ENCODE measurements around the gene HS3ST5. TPM values are rescaled to one million over a fixed set of nuclear protein-coding genes. Genes with fewer than 3 reads are reported as not detected.
"Not testable (repeated sequence)": the region's sequence is repeated elsewhere in the genome, so short reads cannot be mapped to it uniquely, and the experiment has no call there.

Gene HS3ST5
- polyA plus RNA-seq, 4 donors = 0.66 to 1.0 (median 0.88) TPM

GRCh38 chr6:114159727-114160126 is 183.1 kb downstream of the HS3ST5 start:
- DNase-seq (ENCODE audit: low read depth in 4 of 4, low spot score in 3 of 4) = no peak

- no peak for DNase-seq (ENCODE audit: low read depth in 4 of 4, low spot score in 3 of 4)
Measured at GRCh38 chr6:114158838-114159694, 183.8 kb downstream of the HS3ST5 start.

- DNase-seq (ENCODE audit: low read depth in 4 of 4, low spot score in 3 of 4) = no peak
Measured at GRCh38 chr6:114158411-114158810, 184.4 kb downstream of the HS3ST5 start.

- no peak for DNase-seq (ENCODE audit: low read depth in 4 of 4, low spot score in 3 of 4)
Measured at GRCh38 chr6:114157848-114158247, 185.0 kb downstream of the HS3ST5 start.

- no peak for DNase-seq (ENCODE audit: low read depth in 4 of 4, low spot score in 3 of 4)
Measured at GRCh38 chr6:114155763-114156162, 187.1 kb downstream of the HS3ST5 start.

- no peak for DNase-seq (ENCODE audit: low read depth in 4 of 4, low spot score in 3 of 4)
Measured at GRCh38 chr6:114154812-114155211, 188.0 kb downstream of the HS3ST5 start.

- no peak for DNase-seq (ENCODE audit: low read depth in 4 of 4, low spot score in 3 of 4)
Measured at GRCh38 chr6:114153448-114153847, 189.4 kb downstream of the HS3ST5 start.

GRCh38 chr6:114151064-114151690 is 191.6 kb downstream of the HS3ST5 start:
- DNase-seq (ENCODE audit: low read depth in 4 of 4, low spot score in 3 of 4) = no peak

GRCh38 chr6:114149182-114149581 is 193.6 kb downstream of the HS3ST5 start:
- not testable (repeated sequence) for DNase-seq (ENCODE audit: low read depth in 4 of 4, low spot score in 3 of 4)

GRCh38 chr6:114144887-114145851 is 197.7 kb downstream of the HS3ST5 start:
- DNase-seq (ENCODE audit: low read depth in 4 of 4, low spot score in 3 of 4) = no peak

GRCh38 chr6:114142258-114142657 is 200.6 kb downstream of the HS3ST5 start:
- DNase-seq (ENCODE audit: low read depth in 4 of 4, low spot score in 3 of 4) = no peak

- no peak for DNase-seq (ENCODE audit: low read depth in 4 of 4, low spot score in 3 of 4)
Measured at GRCh38 chr6:114140416-114140815, 202.4 kb downstream of the HS3ST5 start.

GRCh38 chr6:114138577-114139248 is 204.1 kb downstream of the HS3ST5 start:
- no peak for DNase-seq (ENCODE audit: low read depth in 4 of 4, low spot score in 3 of 4)

- DNase-seq (ENCODE audit: low read depth in 4 of 4, low spot score in 3 of 4) = peak in 1 of 4 donors; percentile 7
Measured at GRCh38 chr6:114135363-114135971, 207.4 kb downstream of the HS3ST5 start.

GRCh38 chr6:114133816-114134215 is 209.0 kb downstream of the HS3ST5 start:
- no peak for DNase-seq (ENCODE audit: low read depth in 4 of 4, low spot score in 3 of 4)

- DNase-seq (ENCODE audit: low read depth in 4 of 4, low spot score in 3 of 4) = no peak
Measured at GRCh38 chr6:114131945-114132344, 210.9 kb downstream of the HS3ST5 start.

- DNase-seq (ENCODE audit: low read depth in 4 of 4, low spot score in 3 of 4) = no peak
Measured at GRCh38 chr6:114125576-114125975, 217.2 kb downstream of the HS3ST5 start.

GRCh38 chr6:114121913-114122662 is 220.7 kb downstream of the HS3ST5 start:
- no peak for DNase-seq (ENCODE audit: low read depth in 4 of 4, low spot score in 3 of 4)

- DNase-seq (ENCODE audit: low read depth in 4 of 4, low spot score in 3 of 4) = no peak
Measured at GRCh38 chr6:114119056-114119455, 223.8 kb downstream of the HS3ST5 start.

Data from left renal pelvis (tissue), 4 donors.